Panc1 (cell line): ENCODE data around the gene RBM19. TPM values are rescaled to one million over a fixed set of nuclear protein-coding genes. Genes with fewer than 3 reads are reported as not detected.

Experiments
- ATAC-seq: fragments of 200-7000 bp; cut with Tn5 transposase; 2 replicates; pipeline ENCODE4 v1.9.1; 2020; ENCODE audit warnings: mild to moderate bottlenecking, moderate library complexity
- BruUV-seq: library from RNA; stranded (reverse); fragments of 400-500 nt; replicated peaks from 2 replicates; lab custom pipeline; 2021; lab: Mats Ljungman, UMichigan
- CTCF ChIA-PET: fragments of 300-600 bp; sonication (Branson Sonifier 250); formaldehyde crosslinking; loops from one replicate; lab custom pipeline; 2022; ENCODE audit warnings: antibody characterized with exemption; lab: Charles Lee
- POLR2A ChIA-PET: fragments of 300-600 bp; sonication (Branson Sonifier 250); formaldehyde crosslinking; loops from one replicate; lab custom pipeline; 2022; ENCODE audit warnings: antibody characterized with exemption; lab: Charles Lee
- DNase-seq: peaks from one replicate; pipeline ENCODE4 v3.0.0-alpha.2; 2010; ENCODE audit warnings: low read depth, low spot score
- H3K27ac ChIP-seq: 2 replicates; pipeline ENCODE4 v1.5.1; 2011; ENCODE audit warnings: mild to moderate bottlenecking, low read length, inconsistent platforms
- H3K27me3 ChIP-seq: fragments of 200-500 bp; sonication (Bioruptor generic); 2 replicates; pipeline ENCODE4 v1.6.0; 2014; ENCODE audit warnings: low read length, inconsistent platforms; ENCODE audit not compliant: control insufficient read depth, insufficient read depth
- H3K36me3 ChIP-seq: fragments of 200-500 bp; sonication (Bioruptor generic); 2 replicates; pipeline ENCODE4 v1.5.1; 2014; ENCODE audit warnings: inconsistent platforms, mild to moderate bottlenecking, low read length, moderate library complexity; ENCODE audit not compliant: control insufficient read depth, insufficient read depth
- H3K4me1 ChIP-seq: 2 replicates; pipeline ENCODE4 v1.5.1; 2011; ENCODE audit warnings: inconsistent platforms, mild to moderate bottlenecking, low read length, moderate library complexity; ENCODE audit not compliant: control insufficient read depth, insufficient read depth
- H3K4me3 ChIP-seq, 2 experiments: 2 replicates each; pipeline ENCODE4 v1.5.1; 2011 to 2012; ENCODE audit warnings: low read depth in 2 of 2, low read length in 2 of 2, mild to moderate bottlenecking in 2 of 2, inconsistent platforms in 1 of 2, moderate library complexity in 1 of 2
- H3K9me3 ChIP-seq: fragments of 200-500 bp; sonication (Bioruptor generic); 2 replicates; pipeline ENCODE4 v1.5.1; 2014; ENCODE audit warnings: low read depth, mild to moderate bottlenecking, inconsistent platforms, low read length, moderate library complexity; ENCODE audit not compliant: control insufficient read depth, insufficient read depth
- POLR2AphosphoS5 ChIP-seq: IDR thresholded peaks from 2 replicates; pipeline ENCODE4 v1.6.1; 2012; ENCODE audit warnings: mild to moderate bottlenecking, low read depth, low read length, moderate library complexity
- SIN3A ChIP-seq: IDR thresholded peaks from 2 replicates; pipeline ENCODE4 v1.6.1; 2012; ENCODE audit warnings: low read depth, mild to moderate bottlenecking, low read length, moderate library complexity, borderline replicate concordance; ENCODE audit not compliant: insufficient read depth
- TCF7L2 ChIP-seq: IDR thresholded peaks from 2 replicates; pipeline ENCODE4 v1.6.1; 2011; ENCODE audit warnings: mild to moderate bottlenecking, low read depth, low read length, inconsistent platforms
- in situ Hi-C: cut with HindIII; loops from 2 replicates; pipeline ENCODE4 v1.10.0; 2016; ENCODE audit warnings: low sequenced_read_pairs, low pct_unique_long_range_greater_than_20kb
- intact Hi-C: fragments of 100-400 bp; cut with micrococcal nuclease; formaldehyde crosslinking; loops from one replicate; pipeline ENCODE4 v1.10.0; 2022; ENCODE audit not compliant: unreplicated experiment
- total RNA-seq: library from RNA; stranded (reverse); gene quantifications from one replicate; pipeline ENCODE4 v1.2.1, GENCODE V29; 2021; ENCODE audit not compliant: unreplicated experiment
- TF ChIP-seq, protein P1 (sequence below): fragments of 450-650 bp; IDR thresholded peaks from 2 replicates; pipeline ENCODE4 v1.5.1; 2017; ENCODE audit warnings: mild to moderate bottlenecking
- TF ChIP-seq, protein P2 (sequence below), 2 experiments: IDR thresholded peaks; 2 replicates each; pipeline ENCODE4 v1.6.1; 2011 to 2012; ENCODE audit warnings: low read depth in 2 of 2, control low read depth in 1 of 2, low read length in 1 of 2, mild to moderate bottlenecking in 1 of 2, moderate library complexity in 1 of 2; ENCODE audit not compliant: insufficient read depth in 1 of 2

RBM19 gene
- total RNA-seq, 1 experiment from 2014 or later, result 44.8 TPM

DNA sequence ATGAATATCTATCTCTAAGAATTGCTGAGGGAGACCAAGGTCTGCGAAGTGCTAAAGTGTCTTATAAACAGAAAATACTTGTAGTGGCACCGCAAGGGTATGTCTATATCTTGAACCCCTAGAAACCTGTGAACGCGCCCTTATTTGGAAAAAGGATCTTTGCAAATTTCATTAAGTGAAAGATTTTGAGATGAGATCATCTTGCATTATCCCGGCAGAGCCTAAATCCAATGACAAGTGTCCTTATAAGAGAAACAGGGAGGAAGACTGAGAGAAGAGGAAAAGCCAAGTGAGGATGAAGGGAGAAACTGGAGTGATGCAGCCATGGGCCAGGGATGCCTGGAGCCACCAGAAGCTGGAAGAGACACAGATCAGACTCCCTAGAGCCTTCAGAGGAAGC lies 27.7 kb downstream of the RBM19 start:
- TF ChIP-seq, protein P1, sequence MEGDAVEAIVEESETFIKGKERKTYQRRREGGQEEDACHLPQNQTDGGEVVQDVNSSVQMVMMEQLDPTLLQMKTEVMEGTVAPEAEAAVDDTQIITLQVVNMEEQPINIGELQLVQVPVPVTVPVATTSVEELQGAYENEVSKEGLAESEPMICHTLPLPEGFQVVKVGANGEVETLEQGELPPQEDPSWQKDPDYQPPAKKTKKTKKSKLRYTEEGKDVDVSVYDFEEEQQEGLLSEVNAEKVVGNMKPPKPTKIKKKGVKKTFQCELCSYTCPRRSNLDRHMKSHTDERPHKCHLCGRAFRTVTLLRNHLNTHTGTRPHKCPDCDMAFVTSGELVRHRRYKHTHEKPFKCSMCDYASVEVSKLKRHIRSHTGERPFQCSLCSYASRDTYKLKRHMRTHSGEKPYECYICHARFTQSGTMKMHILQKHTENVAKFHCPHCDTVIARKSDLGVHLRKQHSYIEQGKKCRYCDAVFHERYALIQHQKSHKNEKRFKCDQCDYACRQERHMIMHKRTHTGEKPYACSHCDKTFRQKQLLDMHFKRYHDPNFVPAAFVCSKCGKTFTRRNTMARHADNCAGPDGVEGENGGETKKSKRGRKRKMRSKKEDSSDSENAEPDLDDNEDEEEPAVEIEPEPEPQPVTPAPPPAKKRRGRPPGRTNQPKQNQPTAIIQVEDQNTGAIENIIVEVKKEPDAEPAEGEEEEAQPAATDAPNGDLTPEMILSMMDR, result no peak
- CTCF ChIA-PET, result no interaction called here

DNA sequence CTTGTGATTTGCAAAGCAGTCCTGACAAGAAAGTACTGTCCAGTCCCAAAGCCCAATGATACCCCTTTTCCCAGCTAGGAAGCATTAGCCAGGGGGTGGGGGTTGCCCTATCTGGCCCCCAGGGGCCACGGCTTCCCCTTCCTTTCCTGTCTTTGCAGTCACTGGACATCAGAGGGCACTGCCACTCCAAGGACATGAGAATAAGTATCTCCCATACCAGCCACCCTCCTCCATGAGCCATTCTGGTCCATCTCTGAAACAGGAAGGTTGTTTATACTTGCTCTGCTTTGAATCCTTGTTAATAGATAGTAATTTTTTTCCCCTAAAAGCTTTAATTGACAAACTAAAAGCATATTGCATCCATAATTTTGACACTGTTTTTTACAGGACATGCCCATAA lies 29.7 kb downstream of the RBM19 start:
- TF ChIP-seq SIN3A (no peak), TCF7L2 (no peak), POLR2AphosphoS5 (no peak)
- TF ChIP-seq, protein P1, result no peak
- TF ChIP-seq, protein P2, sequence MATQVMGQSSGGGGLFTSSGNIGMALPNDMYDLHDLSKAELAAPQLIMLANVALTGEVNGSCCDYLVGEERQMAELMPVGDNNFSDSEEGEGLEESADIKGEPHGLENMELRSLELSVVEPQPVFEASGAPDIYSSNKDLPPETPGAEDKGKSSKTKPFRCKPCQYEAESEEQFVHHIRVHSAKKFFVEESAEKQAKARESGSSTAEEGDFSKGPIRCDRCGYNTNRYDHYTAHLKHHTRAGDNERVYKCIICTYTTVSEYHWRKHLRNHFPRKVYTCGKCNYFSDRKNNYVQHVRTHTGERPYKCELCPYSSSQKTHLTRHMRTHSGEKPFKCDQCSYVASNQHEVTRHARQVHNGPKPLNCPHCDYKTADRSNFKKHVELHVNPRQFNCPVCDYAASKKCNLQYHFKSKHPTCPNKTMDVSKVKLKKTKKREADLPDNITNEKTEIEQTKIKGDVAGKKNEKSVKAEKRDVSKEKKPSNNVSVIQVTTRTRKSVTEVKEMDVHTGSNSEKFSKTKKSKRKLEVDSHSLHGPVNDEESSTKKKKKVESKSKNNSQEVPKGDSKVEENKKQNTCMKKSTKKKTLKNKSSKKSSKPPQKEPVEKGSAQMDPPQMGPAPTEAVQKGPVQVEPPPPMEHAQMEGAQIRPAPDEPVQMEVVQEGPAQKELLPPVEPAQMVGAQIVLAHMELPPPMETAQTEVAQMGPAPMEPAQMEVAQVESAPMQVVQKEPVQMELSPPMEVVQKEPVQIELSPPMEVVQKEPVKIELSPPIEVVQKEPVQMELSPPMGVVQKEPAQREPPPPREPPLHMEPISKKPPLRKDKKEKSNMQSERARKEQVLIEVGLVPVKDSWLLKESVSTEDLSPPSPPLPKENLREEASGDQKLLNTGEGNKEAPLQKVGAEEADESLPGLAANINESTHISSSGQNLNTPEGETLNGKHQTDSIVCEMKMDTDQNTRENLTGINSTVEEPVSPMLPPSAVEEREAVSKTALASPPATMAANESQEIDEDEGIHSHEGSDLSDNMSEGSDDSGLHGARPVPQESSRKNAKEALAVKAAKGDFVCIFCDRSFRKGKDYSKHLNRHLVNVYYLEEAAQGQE (IDR thresholded peaks at IDR 0.05; ENCODE audit: insufficient read depth in 1 of 2, low read depth in 2 of 2, low read length in 1 of 2), result no peak
- peaks cover 2% of the 10 kb centered on the region; the same call in 1 of the 2 replicates for H3K36me3 ChIP-seq
- H3K27ac ChIP-seq, result no peak overlapping the region
- ChIA-PET POLR2A (no interaction called here), CTCF (no interaction called here)
- no TSS peak for BruUV-seq
- ATAC-seq, result no peak
- DNase-seq, result no peak
- H3K4me3 ChIP-seq, result no peak overlapping the region
- intact Hi-C loops, result no loop called here
- H3K27me3 ChIP-seq, result no peaks in the 10 kb centered on the region
- H3K9me3 ChIP-seq, result no peaks in the 10 kb centered on the region
- in situ Hi-C loops, result no loop called here
- H3K4me1 ChIP-seq, result no peaks in the 10 kb centered on the region

More for the DNA sequence above, 27.7 kb downstream of the RBM19 start:
- Histone ChIP-seq H3K27me3 (no peaks in the 10 kb centered on the region), H3K4me1 (no peaks in the 10 kb centered on the region), H3K9me3 (no peaks in the 10 kb centered on the region), H3K4me3 (no peak overlapping the region), H3K27ac (no peak overlapping the region), H3K36me3 (peaks cover 2% of the 10 kb centered on the region; the same call in 1 of the 2 replicates)
- intact Hi-C loops, result no loop called here
- no peak for DNase-seq
- POLR2A ChIA-PET, result no interaction called here
- BruUV-seq, result no TSS peak
- in situ Hi-C loops, result no loop called here
- ATAC-seq, result no peak
